NCI-H2196 treated with DMSO at 0.1 percent for 48 hours (cell line): ENCODE data around the gene ATN1.

ENCODE experiments used
- DNase-seq: peaks from one replicate; lab custom pipeline; 2025; ENCODE audit not compliant: unreplicated experiment; lab: John Stamatoyannopoulos, UW

ATN1 gene

DNA sequence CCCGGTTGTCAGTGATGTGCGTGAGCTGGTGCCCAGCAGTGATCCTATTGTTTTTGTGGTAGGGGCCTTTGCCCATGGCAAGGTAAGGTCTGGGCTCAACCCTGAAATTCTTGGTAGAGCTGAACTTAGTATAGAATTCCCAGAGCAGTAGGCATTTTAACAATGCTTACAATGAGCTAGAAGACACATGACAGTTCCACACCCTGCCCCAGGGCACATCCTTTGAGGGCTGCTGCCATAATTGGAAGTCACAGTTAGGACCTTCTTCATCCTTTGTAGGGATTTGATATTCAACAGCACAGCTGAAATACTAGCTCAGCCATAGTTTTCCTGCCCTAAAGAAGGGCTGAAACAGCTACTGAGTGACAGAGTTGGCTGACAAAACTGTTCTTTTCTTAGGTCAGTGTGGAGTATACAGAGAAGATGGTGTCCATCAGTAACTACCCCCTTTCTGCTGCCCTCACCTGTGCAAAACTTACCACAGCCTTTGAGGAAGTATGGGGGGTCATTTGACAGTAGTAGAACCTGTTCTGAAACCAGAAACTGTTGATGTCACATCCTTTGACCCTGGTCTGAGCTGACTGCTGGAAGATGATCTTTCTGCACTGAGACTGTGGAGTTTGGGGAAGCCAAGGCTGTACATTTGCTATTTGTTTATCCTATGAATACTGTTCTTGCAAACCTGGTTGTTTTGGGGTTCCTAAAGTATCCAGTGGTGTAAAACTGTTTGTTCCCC, 47.7 kb downstream of the ATN1 start:
- DNase-seq, result no peak

DNA sequence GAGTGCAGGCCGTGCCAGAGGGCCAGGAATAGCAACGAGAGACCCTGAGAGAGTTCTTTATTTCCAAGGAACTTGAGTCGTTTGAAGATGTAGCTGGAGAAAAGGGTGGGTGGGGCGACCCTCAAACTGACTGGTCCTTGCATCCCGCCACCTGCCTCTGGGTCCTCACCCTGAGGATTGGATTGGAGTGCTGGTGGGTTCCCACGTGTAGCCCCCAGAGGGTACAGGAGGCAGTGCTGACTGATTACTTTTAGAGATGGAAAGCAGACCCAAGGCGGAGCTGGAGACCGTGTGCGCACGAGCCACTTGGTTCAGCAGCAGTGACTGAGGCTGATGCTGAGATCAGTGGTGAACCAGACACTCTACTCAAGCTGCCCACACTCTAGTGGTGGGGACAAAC, 49.9 kb downstream of the ATN1 start:
- no peak for DNase-seq

DNA sequence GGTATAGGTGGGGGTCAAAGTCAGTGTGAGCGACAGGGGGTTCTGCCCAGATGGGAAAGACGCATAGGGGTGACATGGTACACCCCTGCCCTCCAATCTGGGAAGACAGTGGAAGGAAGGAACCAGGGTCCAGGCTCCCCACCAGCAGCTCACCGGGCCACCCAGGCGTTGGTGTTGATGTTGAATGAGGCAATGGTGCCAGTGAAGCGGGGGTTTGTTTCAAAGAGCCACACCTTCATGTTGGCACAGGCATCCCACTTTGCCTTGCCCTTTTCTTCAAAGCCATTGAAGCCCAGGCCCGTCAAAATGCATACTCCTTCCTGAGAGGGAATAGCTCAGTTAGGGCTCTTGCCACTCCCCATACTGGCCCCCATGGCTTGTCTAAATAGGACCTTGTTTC, 50.4 kb downstream of the ATN1 start:
- no peak for DNase-seq

DNA sequence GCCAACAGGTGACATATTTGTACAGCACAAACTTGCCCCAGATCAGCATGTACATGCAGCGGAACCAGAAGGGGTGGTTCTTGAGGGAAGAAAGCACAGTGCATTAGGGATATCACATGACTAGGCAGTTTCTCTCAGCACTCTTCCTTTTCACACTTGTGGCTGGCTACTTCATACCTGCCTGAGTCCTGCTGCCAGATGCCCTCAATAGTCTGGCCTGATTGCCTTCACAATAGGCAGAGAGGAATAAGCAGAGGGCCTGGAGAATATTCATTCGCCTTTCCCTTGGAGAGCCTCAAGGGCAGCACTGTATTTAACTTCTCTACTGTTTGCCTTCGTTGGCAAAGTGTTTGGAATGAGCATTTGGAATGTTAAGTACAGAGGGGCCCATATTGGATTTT, 50.9 kb downstream of the ATN1 start:
- no peak for DNase-seq

DNA sequence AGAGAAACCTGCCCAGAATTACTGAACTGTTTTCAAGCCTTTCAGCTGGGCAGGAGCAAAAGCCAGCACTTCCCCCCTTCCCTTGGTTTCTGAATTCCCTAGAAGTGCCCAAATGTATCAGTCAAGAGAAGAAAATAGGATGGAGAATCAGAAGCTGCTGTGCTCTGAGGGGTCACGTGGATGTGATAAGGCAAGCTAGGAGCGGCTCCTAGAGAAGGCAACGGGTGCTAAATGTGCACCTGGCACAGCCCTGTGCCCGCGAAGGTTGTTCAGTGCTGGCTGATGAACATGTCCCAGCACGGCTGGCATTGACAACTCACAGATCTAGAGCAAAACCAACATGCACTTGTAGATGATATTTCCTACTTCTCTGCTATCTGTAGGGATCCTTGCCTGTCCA, 51.3 kb downstream of the ATN1 start:
- DNase-seq, result no peak

DNA sequence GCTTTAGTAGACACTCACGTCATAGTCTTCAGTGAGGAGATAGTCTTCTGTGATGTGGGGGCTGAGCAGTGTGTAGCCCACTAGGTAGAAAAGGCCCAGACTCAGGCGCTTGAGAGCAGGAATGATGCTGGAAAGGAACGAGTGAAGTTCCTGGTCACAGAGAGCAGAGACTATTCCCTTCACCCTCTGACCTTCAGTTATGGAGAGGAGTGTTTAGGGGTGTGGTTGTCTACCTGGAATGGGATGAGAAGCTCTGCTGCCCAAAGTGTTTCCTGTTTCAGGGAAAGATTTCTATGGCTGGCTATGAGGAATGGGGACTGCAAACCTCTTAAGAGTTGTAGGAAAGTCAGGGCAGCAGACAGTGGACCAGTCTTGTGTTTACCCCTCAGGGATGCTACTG, 51.7 kb downstream of the ATN1 start:
- no peak for DNase-seq

DNA sequence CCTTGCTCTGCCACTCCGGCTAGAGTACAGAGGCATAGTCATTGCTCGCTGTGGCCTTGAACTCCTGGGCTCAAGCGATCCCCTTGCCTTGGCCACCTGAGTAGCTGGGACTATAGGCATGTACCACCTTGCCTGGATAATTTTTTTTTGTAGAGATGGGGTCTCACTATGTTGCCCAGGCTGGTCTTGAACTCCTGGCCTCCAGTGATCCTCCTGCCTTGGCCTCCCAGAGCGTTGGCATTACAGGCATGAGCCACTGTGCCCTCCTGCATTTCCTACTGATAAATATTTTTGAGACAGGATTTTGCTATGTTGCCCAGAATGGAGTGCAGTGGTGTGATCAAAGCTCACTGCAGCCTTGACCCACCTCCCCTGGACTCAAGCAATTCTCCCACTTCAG, 52.3 kb downstream of the ATN1 start:
- DNase-seq, result no peak

DNA sequence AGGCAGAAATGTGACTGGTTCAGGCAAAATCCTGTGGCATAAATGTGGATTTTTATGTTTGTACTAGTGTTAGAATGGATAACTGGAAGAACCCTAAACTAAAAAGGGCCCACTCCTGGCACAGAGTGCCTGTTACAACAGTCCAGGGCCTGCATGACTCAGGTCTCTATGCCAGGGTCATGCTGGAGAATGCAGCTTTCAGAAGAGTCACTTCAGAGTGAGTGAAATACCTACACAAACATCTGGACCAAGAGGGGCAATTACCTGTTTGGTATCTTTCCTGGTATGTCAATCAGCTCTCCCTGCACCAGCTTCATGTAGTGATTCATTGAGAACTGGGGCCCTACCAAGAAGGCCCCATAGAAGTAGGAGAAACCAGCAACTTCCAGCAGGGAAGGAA, 53.0 kb downstream of the ATN1 start:
- DNase-seq, result no peak

DNA sequence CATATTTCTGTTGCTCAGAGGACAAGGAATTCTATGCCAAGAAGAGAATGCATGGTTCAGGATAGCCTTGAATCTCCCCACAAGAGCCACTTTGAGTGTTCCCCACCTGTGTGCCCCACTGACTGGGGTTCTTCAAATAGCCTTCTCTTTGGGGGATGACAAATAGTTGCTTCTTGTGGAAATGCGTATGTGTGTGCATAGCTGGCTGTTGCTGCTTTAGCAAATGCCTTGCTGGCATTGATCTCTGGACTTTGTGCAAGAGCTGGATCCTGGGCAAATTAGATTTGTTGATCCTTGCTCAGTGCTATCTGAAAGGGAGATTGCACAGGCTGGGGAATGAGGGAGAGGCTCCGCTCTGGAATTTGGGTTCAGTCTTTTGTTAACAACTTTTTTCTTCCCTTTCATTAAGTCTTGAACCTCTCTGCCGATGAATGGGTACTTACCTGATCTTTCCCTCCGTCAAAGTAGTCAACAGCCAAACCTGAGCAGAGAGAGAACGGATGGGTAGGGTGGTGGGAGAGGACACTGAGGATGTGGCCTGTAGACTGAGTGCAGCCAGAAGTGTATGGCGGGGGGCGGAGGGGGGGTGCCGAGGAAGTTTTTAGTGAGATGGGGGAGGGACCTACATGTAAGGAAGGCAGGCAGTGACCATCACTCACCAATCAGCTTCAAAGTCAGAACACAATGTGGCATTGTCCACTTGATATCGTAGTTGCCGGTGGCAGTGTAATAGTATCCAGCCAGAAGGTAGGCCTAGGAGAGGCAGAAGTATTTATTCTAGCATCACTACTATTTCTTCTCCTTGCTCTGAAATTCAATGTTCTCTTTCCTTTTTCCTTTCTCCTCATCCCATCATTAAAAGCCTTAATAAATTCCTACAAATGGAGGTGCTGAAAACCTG, 53.6 kb downstream of the ATN1 start:
- DNase-seq, result no peak

DNA sequence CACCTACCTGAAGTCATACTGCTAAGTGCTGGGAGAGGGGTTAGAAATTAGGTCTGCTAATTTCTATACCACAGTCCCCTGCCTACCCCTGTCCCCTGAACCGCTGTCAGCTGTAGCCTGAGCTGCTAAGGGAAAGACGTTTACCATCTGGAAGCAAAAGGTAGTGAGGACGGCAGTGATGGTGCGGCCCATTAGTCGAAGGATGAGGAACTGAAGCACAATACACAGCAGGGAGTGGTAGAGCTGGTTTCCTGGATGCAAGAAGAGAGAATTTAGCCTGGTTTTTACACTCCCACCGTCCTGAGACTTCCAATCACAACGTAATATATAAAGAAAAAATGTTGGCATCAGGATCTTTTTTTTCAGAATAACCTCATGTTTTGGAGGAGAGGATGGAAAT, 54.8 kb downstream of the ATN1 start:
- no peak for DNase-seq

DNA sequence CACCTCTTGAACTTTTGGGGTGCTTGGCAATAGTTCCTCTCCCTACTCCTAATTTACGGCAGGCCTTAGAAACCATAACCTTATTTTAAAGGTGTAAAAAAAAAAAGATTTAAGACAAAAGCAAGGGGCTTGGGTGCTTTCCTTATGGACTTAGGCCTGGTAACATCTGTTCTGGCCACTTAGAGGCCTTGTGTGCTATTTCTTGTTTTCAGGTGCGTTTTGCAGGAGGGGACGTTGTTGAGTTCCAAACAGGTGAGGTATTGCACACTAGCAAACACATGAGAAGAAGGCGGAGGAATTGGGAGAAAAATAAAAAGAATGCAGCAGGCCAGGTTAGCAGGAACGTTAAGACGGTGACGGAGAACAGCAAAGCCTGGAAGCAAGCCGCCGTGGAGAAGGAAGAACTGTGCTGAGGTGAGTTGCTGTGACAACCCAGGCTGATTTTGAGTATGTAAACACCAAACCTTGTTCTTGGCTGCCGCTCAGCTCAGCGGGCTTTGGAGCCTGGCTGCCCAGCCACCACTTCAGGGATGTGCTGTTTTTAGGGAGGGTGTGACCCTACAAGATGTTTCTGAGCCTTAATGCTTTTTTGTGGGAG, 60.3 kb downstream of the ATN1 start:
- DNase-seq, result no peak
